Neural progenitor cell (in vitro differentiated cells): ENCODE data around the gene REM2. TPM values are rescaled to one million over a fixed set of nuclear protein-coding genes. Genes with fewer than 3 reads are reported as not detected.
A peak's percentile ranks its signal among the peaks of the same experiment; 100 is the strongest.

Source experiments
- DNase-seq: peaks from one replicate; pipeline ENCODE4 v3.0.0-alpha.2; 2016; ENCODE audit warnings: low spot score
- H2AFZ ChIP-seq: fragments of 200-600 bp; sonication (generic); replicated peaks from 2 replicates; pipeline ENCODE4 v1.6.1; 2016; ENCODE audit warnings: antibody characterized with exemption
- H3F3A ChIP-seq: fragments of 200-600 bp; sonication (generic); 2 replicates; pipeline ENCODE4 v1.6.1; 2016; ENCODE audit warnings: antibody characterized with exemption, low read depth
- H3K27ac ChIP-seq: fragments of 200-600 bp; sonication (generic); 2 replicates; pipeline ENCODE4 v1.5.1; 2016; ENCODE audit warnings: mild to moderate bottlenecking
- H3K27me3 ChIP-seq: fragments of 200-600 bp; sonication (generic); 2 replicates; pipeline ENCODE4 v1.6.1; 2016; ENCODE audit warnings: mild to moderate bottlenecking, moderate library complexity
- H3K36me3 ChIP-seq: fragments of 200-600 bp; sonication (generic); 2 replicates; pipeline ENCODE4 v1.5.1; 2016
- H3K4me1 ChIP-seq: fragments of 200-600 bp; sonication (generic); 2 replicates; pipeline ENCODE4 v1.6.1; 2016; ENCODE audit warnings: mixed run types
- H3K4me2 ChIP-seq: fragments of 200-600 bp; sonication (generic); 2 replicates; pipeline ENCODE4 v1.6.1; 2016
- H3K4me3 ChIP-seq: fragments of 200-600 bp; sonication (generic); 2 replicates; pipeline ENCODE4 v1.5.1; 2016
- H3K79me2 ChIP-seq: fragments of 200-600 bp; sonication (generic); 2 replicates; pipeline ENCODE4 v1.6.1; 2016; ENCODE audit warnings: low read depth
- H3K9ac ChIP-seq: fragments of 200-600 bp; sonication (generic); 2 replicates; pipeline ENCODE4 v1.6.1; 2016
- H3K9me3 ChIP-seq: fragments of 200-600 bp; sonication (generic); 2 replicates; pipeline ENCODE4 v1.5.1; 2016; ENCODE audit warnings: low read depth
- H4K20me1 ChIP-seq: fragments of 200-600 bp; sonication (generic); 2 replicates; pipeline ENCODE4 v1.6.1; 2016; ENCODE audit warnings: low read depth
- H3K27ac Mint-ChIP-seq: 3 replicates; pipeline ENCODE4 v1.8.0; 2021; ENCODE audit warnings: mixed read lengths
- H3K27me3 Mint-ChIP-seq: 2 replicates; pipeline ENCODE4 v1.8.0; 2022; ENCODE audit warnings: low read depth, mild to moderate bottlenecking, inconsistent platforms, moderate library complexity, mixed read lengths; ENCODE audit not compliant: insufficient read depth
- H3K36me3 Mint-ChIP-seq: 3 replicates; pipeline ENCODE4 v1.8.0; 2021; ENCODE audit warnings: mixed read lengths
- H3K4me1 Mint-ChIP-seq: 3 replicates; pipeline ENCODE4 v1.8.0; 2021; ENCODE audit warnings: mixed read lengths
- H3K4me3 Mint-ChIP-seq: 3 replicates; pipeline ENCODE4 v1.8.0; 2021; ENCODE audit warnings: mild to moderate bottlenecking, moderate library complexity, mixed read lengths
- H3K9me3 Mint-ChIP-seq: 3 replicates; pipeline ENCODE4 v1.8.0; 2020; ENCODE audit warnings: mixed read lengths
- EZH2 ChIP-seq: fragments of 200-600 bp; sonication (generic); IDR thresholded peaks from 2 replicates; pipeline ENCODE4 v1.6.1; 2017; ENCODE audit warnings: antibody characterized with exemption, mild to moderate bottlenecking, moderate library complexity
- EZH2phosphoT487 ChIP-seq: fragments of 200-600 bp; sonication (generic); IDR thresholded peaks from 2 replicates; pipeline ENCODE4 v1.6.1; 2017; ENCODE audit warnings: antibody characterized with exemption
- total RNA-seq: library from RNA; depleted of rRNA; stranded (reverse); fragments of >200 nt; gene quantifications from 2 replicates; pipeline ENCODE4 v1.2.3, GENCODE V29; 2015; ENCODE audit warnings: low replicate concordance
- TF ChIP-seq, protein P1 (sequence below): fragments of 200-600 bp; sonication (generic); IDR thresholded peaks from 2 replicates; pipeline ENCODE4 v1.5.1; 2017; ENCODE audit warnings: antibody characterized with exemption, mild to moderate bottlenecking

The REM2 gene
- total RNA-seq, 1 donor from 2014 or later = 1.7 TPM

GRCh38 chr14:22861651-22862050 is 21.4 kb upstream of the REM2 start:
- no peaks in the 10 kb centered on the region for H4K20me1 ChIP-seq
- Mint-ChIP-seq H3K4me3 (no peak overlapping the region), H3K9me3 (peaks cover 2% of the 10 kb centered on the region), H3K36me3 (no peaks in the 10 kb centered on the region), H3K4me1 (peaks cover 3% of the 10 kb centered on the region), H3K27me3 (no peaks in the 10 kb centered on the region), H3K27ac (no peak overlapping the region)
- no peaks in the 10 kb centered on the region for H3K9me3 ChIP-seq
- no peak overlapping the region for H3K4me2 ChIP-seq
- H3K27ac ChIP-seq = no peak overlapping the region
- H3F3A ChIP-seq = no peaks in the 10 kb centered on the region
- H3K4me1 ChIP-seq = no peaks in the 10 kb centered on the region
- no peak overlapping the region for H2AFZ ChIP-seq
- H3K79me2 ChIP-seq = no peaks in the 10 kb centered on the region
- H3K4me3 ChIP-seq = no peak overlapping the region
- no peak for DNase-seq
- TF ChIP-seq EZH2 (no peak), EZH2phosphoT487 (no peak)
- TF ChIP-seq, protein P1, sequence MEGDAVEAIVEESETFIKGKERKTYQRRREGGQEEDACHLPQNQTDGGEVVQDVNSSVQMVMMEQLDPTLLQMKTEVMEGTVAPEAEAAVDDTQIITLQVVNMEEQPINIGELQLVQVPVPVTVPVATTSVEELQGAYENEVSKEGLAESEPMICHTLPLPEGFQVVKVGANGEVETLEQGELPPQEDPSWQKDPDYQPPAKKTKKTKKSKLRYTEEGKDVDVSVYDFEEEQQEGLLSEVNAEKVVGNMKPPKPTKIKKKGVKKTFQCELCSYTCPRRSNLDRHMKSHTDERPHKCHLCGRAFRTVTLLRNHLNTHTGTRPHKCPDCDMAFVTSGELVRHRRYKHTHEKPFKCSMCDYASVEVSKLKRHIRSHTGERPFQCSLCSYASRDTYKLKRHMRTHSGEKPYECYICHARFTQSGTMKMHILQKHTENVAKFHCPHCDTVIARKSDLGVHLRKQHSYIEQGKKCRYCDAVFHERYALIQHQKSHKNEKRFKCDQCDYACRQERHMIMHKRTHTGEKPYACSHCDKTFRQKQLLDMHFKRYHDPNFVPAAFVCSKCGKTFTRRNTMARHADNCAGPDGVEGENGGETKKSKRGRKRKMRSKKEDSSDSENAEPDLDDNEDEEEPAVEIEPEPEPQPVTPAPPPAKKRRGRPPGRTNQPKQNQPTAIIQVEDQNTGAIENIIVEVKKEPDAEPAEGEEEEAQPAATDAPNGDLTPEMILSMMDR = no peak
- no peaks in the 10 kb centered on the region for H3K36me3 ChIP-seq
- no peak overlapping the region for H3K9ac ChIP-seq
- no peaks in the 10 kb centered on the region for H3K27me3 ChIP-seq

GRCh38 chr14:22864979-22865378 is 18.0 kb upstream of the REM2 start:
- H3K4me3 Mint-ChIP-seq = no peak overlapping the region
- H3K9ac ChIP-seq = no peak overlapping the region
- H3K4me1 Mint-ChIP-seq = peaks cover 3% of the 10 kb centered on the region
- no peak for DNase-seq
- no peaks in the 10 kb centered on the region for H3K9me3 ChIP-seq
- peak overlapping the region; percentile 29 for H2AFZ ChIP-seq
- no peaks in the 10 kb centered on the region for H3K36me3 ChIP-seq
- H3K27me3 ChIP-seq = no peaks in the 10 kb centered on the region
- H3K79me2 ChIP-seq = no peaks in the 10 kb centered on the region
- peaks cover 3% of the 10 kb centered on the region for H3K27me3 Mint-ChIP-seq
- no peaks in the 10 kb centered on the region for H3K4me1 ChIP-seq
- no peak for TF ChIP-seq EZH2phosphoT487
- TF ChIP-seq, protein P1 = no peak
- TF ChIP-seq EZH2 = no peak
- H3K27ac ChIP-seq = no peak overlapping the region
- H4K20me1 ChIP-seq = no peaks in the 10 kb centered on the region
- H3K27ac Mint-ChIP-seq = peak overlapping the region; percentile 22
- no peak overlapping the region for H3K4me3 ChIP-seq
- H3K4me2 ChIP-seq = no peak overlapping the region
- no peaks in the 10 kb centered on the region for H3K36me3 Mint-ChIP-seq
- peaks cover 2% of the 10 kb centered on the region for H3K9me3 Mint-ChIP-seq
- H3F3A ChIP-seq = no peaks in the 10 kb centered on the region

DNA sequence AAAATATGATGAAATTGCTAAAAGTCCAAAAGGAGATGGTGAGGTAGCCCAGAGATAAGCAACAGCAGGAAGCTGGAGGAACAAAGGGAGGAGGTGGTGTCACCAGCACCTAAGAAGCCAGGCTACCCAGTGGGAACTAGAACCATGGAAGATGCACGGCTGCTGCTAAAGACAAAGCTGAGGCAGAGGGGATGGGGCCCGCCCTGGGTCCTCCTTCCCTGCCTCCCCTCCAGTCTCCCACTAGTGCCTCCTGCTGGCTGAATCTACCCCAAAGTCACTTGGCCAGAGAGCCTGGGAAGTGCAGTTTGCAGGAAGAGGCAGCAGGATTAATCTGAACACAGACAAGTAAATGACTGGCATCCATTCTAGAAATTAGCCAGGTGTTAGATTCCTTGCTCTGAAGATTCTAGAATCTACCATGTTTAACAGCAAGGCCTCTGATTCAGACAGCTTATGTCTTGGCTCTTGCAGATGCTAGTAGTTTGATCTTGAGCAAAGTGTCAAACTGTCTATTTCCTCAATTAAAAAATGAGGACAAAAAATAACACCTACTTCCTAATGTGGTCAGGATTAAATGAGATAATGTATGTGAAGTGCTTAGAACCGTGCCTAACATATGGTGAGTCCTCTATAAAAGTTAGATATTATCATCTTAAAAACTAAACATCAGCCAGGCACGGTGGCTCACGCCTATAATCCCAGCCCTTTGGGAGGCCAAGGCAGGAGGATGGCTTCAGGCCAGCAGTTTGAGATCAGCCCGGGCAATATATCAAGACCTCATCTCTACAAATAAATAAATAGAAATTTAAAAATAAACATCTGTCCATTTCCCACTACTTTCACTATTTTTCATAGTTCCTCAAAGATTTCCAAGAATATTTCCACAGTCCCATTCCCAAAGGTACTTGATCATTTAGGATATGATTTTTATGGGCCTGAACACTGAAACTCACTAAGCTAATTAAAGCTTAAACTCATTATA is 17.3 kb upstream of the REM2 start:
- Histone ChIP-seq H3K9ac (no peak overlapping the region), H3K4me2 (no peak overlapping the region), H3K79me2 (no peaks in the 10 kb centered on the region), H3K36me3 (no peaks in the 10 kb centered on the region), H2AFZ (peak overlapping the region; percentile 29), H3K9me3 (no peaks in the 10 kb centered on the region), H3K27me3 (no peaks in the 10 kb centered on the region), H4K20me1 (no peaks in the 10 kb centered on the region), H3K27ac (no peak overlapping the region), H3F3A (peaks cover 6% of the 10 kb centered on the region), H3K4me1 (peaks cover 3% of the 10 kb centered on the region), H3K4me3 (no peak overlapping the region)
- peaks cover 3% of the 10 kb centered on the region for H3K27me3 Mint-ChIP-seq
- H3K36me3 Mint-ChIP-seq = no peaks in the 10 kb centered on the region
- H3K4me3 Mint-ChIP-seq = no peak overlapping the region
- H3K27ac Mint-ChIP-seq = peak overlapping the region; percentile 22
- DNase-seq = peak; percentile 61
- peaks cover 2% of the 10 kb centered on the region for H3K9me3 Mint-ChIP-seq
- H3K4me1 Mint-ChIP-seq = peaks cover 7% of the 10 kb centered on the region
- TF ChIP-seq EZH2phosphoT487 = no peak
- TF ChIP-seq, protein P1 = peak; percentile 59
